OCI-LY3 (cell line): ENCODE data around the gene LGALSL.

Source experiments
- H2AFZ ChIP-seq: fragments of 200-600, 300-600 bp; shearing (Covaris generic); 2 replicates; pipeline ENCODE4 v1.6.0; 2014; ENCODE audit warnings: antibody characterized with exemption, low read depth, low read length
- H3K27ac ChIP-seq: fragments of 200-600, 300-600 bp; sonication (generic); 2 replicates; pipeline ENCODE4 v1.5.1; 2014; ENCODE audit warnings: mild to moderate bottlenecking, low read length, moderate library complexity, mixed read lengths
- H3K27me3 ChIP-seq: fragments of 200-600, 300-600 bp; sonication (generic); 2 replicates; pipeline ENCODE4 v1.6.1; 2014; ENCODE audit warnings: low read depth, low read length, mixed read lengths
- H3K36me3 ChIP-seq: fragments of 200-600, 300-600 bp; sonication (generic); replicated peaks from 2 replicates; pipeline ENCODE3; 2014; ENCODE audit warnings: low read depth, low read length, mixed read lengths
- H3K4me1 ChIP-seq: fragments of 300-600, 200-600 bp; sonication (generic); 2 replicates; pipeline ENCODE4 v1.6.1; 2014; ENCODE audit warnings: low read length, mixed read lengths
- H3K4me2 ChIP-seq: fragments of 200-600, 300-600 bp; sonication (generic); 2 replicates; pipeline ENCODE4 v1.6.1; 2014; ENCODE audit warnings: low read length, mixed read lengths
- H3K4me3 ChIP-seq: fragments of 300-600, 200-600 bp; sonication (generic); 2 replicates; pipeline ENCODE4 v1.5.1; 2014; ENCODE audit warnings: antibody characterized with exemption, mild to moderate bottlenecking, low read length, moderate library complexity
- H3K79me2 ChIP-seq: fragments of 300-600, 200-600 bp; shearing (Covaris generic); 2 replicates; pipeline ENCODE4 v1.6.1; 2014; ENCODE audit warnings: mild to moderate bottlenecking, low read length, mixed read lengths
- H3K9ac ChIP-seq: fragments of 300-600, 200-600 bp; shearing (Covaris generic); 2 replicates; pipeline ENCODE4 v1.6.0; 2014; ENCODE audit warnings: mild to moderate bottlenecking, low read length, moderate library complexity
- H3K9me3 ChIP-seq: fragments of 200-600, 300-600 bp; shearing (Covaris generic); 2 replicates; pipeline ENCODE4 v1.6.1; 2014; ENCODE audit warnings: low read length, mixed read lengths; ENCODE audit not compliant: insufficient read depth
- H4K20me1 ChIP-seq: fragments of 200-600, 300-600 bp; sonication (generic); 2 replicates; pipeline ENCODE4 v1.6.1; 2016; ENCODE audit warnings: low read length, mixed read lengths; ENCODE audit not compliant: insufficient read depth
- EZH2phosphoT487 ChIP-seq: fragments of 200-600 bp; shearing (Covaris generic); IDR thresholded peaks from 2 replicates; pipeline ENCODE4 v1.6.1; 2018; ENCODE audit warnings: antibody characterized with exemption, mixed run types, low read depth
- TF ChIP-seq, protein P1 (sequence below): fragments of 200-600, 300-600 bp; sonication (generic); IDR thresholded peaks from 2 replicates; pipeline ENCODE4 v1.5.1; 2014; ENCODE audit warnings: antibody characterized with exemption, low read length, low read depth

Gene LGALSL

GRCh38 chr2:64461271-64462058 is 7.5 kb downstream of the LGALSL start:
- Histone ChIP-seq H3K9me3 (no peaks in the 10 kb centered on the region), H3K4me2 (no peak overlapping the region)
- TF ChIP-seq, protein P1, sequence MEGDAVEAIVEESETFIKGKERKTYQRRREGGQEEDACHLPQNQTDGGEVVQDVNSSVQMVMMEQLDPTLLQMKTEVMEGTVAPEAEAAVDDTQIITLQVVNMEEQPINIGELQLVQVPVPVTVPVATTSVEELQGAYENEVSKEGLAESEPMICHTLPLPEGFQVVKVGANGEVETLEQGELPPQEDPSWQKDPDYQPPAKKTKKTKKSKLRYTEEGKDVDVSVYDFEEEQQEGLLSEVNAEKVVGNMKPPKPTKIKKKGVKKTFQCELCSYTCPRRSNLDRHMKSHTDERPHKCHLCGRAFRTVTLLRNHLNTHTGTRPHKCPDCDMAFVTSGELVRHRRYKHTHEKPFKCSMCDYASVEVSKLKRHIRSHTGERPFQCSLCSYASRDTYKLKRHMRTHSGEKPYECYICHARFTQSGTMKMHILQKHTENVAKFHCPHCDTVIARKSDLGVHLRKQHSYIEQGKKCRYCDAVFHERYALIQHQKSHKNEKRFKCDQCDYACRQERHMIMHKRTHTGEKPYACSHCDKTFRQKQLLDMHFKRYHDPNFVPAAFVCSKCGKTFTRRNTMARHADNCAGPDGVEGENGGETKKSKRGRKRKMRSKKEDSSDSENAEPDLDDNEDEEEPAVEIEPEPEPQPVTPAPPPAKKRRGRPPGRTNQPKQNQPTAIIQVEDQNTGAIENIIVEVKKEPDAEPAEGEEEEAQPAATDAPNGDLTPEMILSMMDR, result no peak
- TF ChIP-seq EZH2phosphoT487, result no peak

DNA sequence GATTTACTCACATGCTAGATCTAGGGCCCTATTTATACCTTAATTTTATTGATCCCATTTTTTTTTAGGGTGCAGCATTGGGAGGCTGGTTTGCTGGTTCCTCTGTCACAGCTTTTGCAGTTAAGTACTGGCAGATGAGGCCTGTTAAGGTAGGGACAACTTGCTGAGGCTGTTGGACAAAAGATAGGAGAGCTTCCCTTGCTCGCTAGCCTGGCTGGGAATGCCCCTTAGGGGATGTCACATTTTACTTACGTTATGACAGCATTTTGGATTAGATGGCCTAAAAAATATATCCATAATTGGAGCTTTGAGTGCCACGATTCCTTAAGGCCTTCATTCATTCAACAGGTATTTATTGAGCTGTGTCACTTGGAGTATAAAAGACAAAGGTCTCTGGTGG is 8.2 kb downstream of the LGALSL start:
- Histone ChIP-seq H3K4me2 (no peak overlapping the region), H3K79me2 (no peaks in the 10 kb centered on the region), H3K4me3 (no peak overlapping the region), H4K20me1 (no peaks in the 10 kb centered on the region), H3K9ac (no peak overlapping the region), H3K36me3 (peaks cover 7% of the 10 kb centered on the region), H3K4me1 (peaks cover 4% of the 10 kb centered on the region; the same call in 1 of the 2 replicates), H3K27ac (no peak overlapping the region), H3K9me3 (no peaks in the 10 kb centered on the region), H2AFZ (no peak overlapping the region), H3K27me3 (no peaks in the 10 kb centered on the region)
- TF ChIP-seq, protein P1, result no peak
- no peak for TF ChIP-seq EZH2phosphoT487

More at GRCh38 chr2:64461271-64462058, 7.5 kb downstream of the LGALSL start:
- Histone ChIP-seq H3K36me3 (peaks cover 9% of the 10 kb centered on the region), H3K9ac (no peak overlapping the region), H3K27me3 (no peaks in the 10 kb centered on the region), H3K79me2 (no peaks in the 10 kb centered on the region), H4K20me1 (no peaks in the 10 kb centered on the region), H3K4me3 (no peak overlapping the region), H3K4me1 (peaks cover 4% of the 10 kb centered on the region; the same call in 1 of the 2 replicates), H2AFZ (no peak overlapping the region), H3K27ac (no peak overlapping the region)

DNA sequence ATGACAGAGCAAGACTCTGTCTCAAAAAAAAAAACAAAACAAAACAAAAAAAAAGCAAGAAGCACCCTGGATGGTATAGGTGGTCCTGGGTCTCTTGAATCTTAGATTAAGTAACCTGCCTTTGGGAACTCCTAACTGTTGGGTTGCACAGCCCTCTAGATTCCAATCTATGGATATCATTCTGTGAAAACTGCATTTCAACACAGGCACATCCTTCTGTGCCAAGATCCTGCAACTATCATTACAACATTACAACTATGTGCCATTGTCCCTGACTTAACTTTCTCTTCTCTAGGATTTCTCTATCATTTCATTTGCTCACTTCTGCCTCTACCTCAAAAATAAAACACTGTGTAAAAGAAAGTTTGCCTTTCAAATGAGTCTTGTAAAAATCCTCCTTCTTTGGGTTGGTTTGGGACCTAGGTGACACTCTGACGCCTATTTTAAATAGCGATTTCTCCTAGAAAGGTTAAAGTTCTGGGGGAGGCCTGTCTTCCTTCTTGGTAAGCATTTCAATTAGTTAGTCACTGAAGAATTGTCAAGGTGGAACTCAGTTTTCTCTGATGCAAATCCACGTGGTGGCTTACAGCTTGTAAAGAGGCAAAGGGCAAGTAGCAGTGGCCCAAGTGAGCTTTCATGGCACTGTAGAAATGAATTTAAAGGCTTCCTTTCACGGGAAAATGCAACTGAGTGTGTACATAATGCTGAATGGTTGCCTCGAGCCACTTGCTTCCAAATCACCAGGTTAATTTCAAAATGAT is 9.2 kb downstream of the LGALSL start:
- Histone ChIP-seq H3K4me1 (no peaks in the 10 kb centered on the region), H4K20me1 (no peaks in the 10 kb centered on the region), H3K9ac (no peak overlapping the region), H3K79me2 (no peaks in the 10 kb centered on the region), H3K4me2 (no peak overlapping the region), H3K27ac (no peak overlapping the region), H2AFZ (no peak overlapping the region), H3K36me3 (peaks cover 7% of the 10 kb centered on the region), H3K4me3 (no peak overlapping the region), H3K9me3 (no peaks in the 10 kb centered on the region), H3K27me3 (no peaks in the 10 kb centered on the region; the same call in 1 of the 2 replicates)
- TF ChIP-seq EZH2phosphoT487, result no peak
- TF ChIP-seq, protein P1, result no peak

DNA sequence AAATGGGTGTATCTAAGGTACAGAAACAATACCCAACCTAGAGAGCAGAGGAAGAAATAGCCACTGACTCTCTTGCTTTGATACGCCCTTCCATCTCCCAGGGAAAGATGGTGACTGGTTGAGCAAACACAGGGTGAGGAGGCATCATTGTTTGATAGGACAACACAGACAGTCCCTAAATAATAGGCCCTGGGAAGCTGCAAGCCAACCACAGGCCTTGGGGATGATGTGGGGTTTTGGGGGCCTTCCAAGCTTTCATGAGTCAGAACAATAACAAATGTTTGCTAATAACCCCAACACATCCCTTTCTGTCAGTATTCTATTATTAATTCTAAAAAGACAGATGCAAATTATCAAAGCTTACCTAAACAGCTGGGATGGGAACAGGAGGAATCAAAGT is 9.8 kb downstream of the LGALSL start:
- Histone ChIP-seq H3K9me3 (no peaks in the 10 kb centered on the region), H3K9ac (no peak overlapping the region), H3K79me2 (no peaks in the 10 kb centered on the region), H3K4me2 (no peak overlapping the region), H3K4me3 (no peak overlapping the region), H3K36me3 (peaks cover 1% of the 10 kb centered on the region), H3K4me1 (no peaks in the 10 kb centered on the region), H2AFZ (no peak overlapping the region), H3K27me3 (no peaks in the 10 kb centered on the region; the same call in 1 of the 2 replicates), H4K20me1 (no peaks in the 10 kb centered on the region), H3K27ac (no peak overlapping the region)
- no peak for TF ChIP-seq EZH2phosphoT487
- TF ChIP-seq, protein P1, result no peak
